GM21423 (cell line): Measurements from ENCODE around the gene UBD.

Experiments
- ATAC-seq: cut with Tn5 transposase; IDR thresholded peaks from one replicate; pipeline ENCODE4 v1.9.1; 2021; ENCODE audit warnings: mild to moderate bottlenecking, moderate library complexity; ENCODE audit not compliant: unreplicated experiment

UBD gene

DNA sequence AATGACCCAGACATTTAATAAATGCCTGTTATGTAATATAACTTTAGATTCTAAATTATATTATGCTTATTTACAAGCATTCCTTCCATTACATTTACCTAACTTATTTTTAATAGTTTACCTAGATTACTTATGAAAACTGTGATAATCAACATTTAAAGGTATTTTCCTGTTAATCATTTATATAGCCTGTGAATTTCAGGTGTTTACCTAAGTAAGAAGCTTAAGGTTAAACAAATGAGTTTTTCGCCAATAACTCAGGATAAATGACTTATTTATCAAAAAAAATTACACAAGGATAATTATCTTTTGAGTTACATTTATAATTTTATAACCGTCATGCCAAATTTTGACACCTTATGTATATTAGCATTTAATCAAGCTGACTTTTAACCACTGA lies 35.5 kb downstream of the UBD start:
- no peak for ATAC-seq

DNA sequence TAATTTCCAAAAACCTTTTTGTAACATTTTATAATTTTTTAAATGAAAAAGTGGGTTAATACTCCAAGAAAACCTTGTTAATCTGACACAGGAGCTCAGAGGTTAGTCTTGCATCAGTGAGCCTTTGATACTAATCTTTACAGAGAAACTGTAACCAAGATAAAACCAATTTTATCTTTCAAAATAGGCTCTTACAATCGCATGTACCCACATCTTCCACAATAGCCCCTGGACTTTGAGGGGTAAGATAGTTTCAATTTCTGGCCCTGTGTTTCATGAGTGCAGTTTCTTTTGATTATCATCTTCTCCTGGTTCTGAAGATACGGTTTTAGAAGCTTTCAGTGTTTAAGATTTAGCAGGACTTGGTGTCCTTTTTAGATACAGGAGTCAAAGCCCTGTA lies 37.3 kb downstream of the UBD start:
- no peak for ATAC-seq

DNA sequence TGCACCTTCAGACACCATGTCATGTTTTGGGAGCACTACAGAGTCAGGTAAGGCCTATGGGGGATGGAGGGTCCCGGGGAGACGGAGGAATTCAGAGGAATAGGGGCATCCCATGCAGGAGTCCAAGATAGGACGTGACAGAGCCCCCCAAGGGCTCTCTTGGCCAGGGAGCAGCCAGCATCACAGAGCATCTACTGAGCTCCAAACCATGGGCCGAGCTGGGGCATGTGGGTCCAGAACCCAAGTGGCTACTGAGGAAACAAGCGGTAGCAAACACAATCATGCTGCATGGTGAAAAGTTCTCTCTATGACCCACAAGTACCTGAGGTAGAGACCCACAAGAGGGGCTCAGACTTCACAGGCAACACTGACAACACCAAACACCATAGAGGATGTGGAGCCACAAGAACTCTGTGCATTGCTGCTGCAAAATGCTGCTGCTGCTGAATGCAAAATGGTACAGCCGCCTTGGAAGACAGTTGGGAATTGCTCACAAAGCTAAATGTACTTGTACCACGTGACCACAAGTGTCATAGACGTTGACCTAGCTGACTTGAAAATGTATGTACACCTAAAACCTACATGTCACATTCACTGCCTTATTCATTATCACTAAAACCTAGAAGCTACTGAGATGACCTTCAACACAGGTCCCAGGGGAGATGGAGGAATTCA lies 38.4 kb downstream of the UBD start:
- ATAC-seq: no peak

DNA sequence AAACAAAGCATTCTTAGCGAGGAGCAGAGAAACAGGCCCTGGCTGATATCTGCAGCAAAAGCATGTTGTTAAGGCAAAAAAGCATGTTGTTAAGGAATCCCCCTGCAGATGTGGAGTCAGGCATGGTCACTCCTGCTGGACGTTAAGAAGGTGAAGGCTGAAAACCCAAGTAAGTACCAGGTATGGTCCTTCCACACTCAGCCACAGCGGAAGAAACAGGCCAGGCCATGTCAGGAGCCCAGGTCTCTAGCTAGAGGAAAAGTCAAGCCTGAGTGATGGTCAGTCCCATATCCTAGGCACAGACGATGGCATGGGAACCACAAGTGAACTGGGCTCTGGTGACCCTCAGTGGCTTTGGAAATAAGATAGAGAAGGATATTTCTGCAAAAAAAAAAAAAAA lies 39.3 kb downstream of the UBD start:
- no peak for ATAC-seq

DNA sequence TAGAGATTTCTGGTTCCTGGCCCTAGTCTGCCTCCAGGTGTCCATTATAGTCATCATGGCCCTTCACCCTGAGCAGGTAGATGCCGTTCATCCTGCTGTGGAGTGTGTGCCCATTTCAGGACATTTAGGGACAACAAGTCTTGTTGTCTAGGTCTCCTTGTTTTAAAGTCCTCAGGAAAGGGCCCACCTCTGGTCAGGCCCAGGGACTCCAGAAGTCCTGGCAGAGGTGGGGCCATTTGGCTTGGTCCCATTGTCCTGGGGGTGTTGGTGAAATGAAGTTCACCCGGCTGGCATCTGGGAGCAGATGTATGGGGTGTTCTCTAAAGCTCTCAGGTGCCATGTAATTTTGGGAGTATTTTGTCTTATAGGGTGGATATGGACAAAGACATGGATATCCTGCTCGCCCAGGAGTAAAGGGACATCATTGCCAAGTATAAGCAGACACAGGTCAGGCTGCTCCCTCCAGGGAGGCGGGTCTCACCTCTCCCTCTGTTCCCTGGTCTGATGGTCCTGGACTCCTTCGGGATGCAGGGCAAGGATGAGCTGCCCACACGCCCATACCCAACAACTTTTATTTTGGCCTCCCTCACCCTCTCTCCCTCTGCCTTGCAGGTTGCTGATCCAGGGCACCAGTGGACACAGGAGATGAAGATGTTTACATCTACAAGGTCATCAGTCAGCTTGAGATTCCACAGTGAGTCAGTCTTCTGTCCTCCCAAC lies 40.1 kb downstream of the UBD start:
- no peak for ATAC-seq

DNA sequence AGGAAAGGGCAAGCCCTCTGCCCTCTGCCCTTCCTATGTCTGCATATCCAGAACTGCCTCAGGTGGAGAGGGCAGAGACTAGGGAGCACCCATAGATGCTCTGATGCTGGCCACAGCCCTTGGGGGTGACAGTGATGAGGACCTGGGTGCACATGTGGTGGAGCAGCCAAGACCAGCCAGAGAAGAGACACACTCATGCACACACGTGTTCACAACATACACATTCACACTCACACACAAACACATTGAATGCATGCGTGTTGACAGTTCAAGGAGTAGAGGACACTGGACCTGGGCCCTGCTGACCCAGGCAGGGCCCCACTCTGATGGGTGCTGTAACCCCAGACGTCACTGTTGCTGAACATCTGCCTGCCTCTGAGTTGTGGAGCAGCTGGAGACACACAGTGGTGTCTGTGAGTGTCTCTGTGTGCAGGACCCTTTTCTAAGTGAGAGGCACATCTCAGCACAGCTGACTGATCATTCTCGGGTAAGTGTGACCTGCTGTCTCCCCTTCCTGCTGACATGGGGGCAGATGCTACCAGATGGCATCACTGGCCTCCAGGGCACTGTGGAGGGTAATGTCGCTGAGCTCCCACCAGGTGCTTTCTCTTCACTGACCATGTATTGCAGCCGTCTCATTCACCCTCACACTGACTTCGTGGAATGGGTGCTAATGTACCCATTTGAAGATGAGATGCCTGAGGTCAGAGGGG lies 41.6 kb downstream of the UBD start:
- no peak for ATAC-seq

DNA sequence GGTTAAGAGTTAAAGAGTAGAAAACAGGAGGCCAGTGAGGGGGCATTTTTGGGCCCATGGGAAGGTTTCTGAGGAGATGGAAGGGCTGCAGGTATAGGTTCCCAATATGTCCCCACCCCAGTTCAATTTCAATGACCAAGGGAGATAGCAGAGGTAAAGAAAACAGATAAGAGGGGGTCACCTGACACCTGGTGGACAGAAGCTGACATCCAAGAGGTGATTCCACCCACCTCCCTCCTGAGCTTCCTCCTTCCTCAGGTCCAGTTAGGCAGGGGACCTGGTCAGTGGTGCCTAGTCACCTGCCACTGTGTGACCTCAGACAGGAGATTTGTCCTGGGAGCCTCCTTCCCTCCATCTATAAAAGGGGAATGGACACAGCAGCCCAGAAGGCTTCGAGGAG lies 42.3 kb downstream of the UBD start:
- no peak for ATAC-seq

DNA sequence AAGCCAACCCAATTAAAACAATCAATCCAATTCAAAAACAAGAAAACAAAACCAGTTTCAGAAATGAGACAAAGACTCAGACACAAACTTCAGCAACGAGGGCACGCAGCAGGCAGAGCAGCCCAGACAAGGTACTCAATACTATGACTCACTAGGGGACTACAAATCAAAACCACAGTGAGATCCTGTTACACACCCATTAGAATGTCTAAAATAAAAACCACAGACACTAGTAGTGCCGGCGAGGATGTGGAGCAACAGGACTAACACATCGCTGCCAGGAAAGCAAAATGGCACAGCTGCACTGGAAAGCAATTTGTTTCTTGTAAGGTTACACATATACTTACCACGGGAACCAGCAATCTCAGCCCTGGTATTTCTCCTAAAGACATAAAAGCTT lies 43.4 kb downstream of the UBD start:
- no peak for ATAC-seq

DNA sequence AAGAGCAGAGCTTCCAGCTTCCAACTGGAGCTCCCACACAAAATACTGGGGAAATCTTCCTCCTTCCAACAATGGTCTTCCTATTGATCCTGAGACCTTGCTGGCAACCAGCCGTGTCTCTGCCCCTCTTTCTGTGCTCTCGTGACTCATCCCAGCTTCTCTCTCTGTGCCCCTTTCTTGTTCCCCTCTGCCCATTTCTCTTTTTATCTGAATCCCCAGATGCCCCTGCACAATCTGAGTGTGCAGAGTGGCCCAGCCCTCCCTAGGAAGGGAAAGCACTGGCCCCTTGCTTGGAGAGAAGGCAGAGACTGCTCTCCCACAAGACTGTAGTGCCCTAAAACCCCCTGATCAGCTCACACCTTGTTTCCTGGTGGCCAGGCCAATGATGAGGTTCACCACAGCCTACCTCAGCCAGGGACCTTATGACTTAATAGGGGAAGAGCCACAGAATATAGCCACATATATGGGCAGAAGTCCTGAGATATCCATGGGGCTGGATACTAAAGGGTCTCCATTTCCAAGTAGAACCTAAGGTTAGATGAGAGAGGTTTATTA lies 48.7 kb downstream of the UBD start:
- ATAC-seq: no peak

DNA sequence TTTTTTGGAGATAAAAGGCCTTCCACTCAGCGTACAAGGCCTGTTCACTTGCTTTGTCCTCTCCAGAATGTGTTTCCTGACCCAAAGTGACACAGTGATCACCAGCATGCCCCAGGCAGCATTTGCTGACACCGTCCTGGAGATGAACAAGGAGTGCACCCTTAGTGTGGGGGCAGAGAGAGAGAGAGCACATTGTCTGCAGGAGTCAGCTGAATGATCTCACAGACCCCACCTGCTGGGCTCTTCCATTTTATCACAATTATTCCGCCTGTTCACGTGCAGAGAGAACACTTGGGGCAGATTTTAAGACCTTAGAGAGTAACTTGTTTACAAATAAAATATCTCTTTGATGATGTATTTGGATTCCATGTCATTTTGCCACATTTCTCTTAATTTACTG lies 49.3 kb downstream of the UBD start:
- ATAC-seq: no peak

DNA sequence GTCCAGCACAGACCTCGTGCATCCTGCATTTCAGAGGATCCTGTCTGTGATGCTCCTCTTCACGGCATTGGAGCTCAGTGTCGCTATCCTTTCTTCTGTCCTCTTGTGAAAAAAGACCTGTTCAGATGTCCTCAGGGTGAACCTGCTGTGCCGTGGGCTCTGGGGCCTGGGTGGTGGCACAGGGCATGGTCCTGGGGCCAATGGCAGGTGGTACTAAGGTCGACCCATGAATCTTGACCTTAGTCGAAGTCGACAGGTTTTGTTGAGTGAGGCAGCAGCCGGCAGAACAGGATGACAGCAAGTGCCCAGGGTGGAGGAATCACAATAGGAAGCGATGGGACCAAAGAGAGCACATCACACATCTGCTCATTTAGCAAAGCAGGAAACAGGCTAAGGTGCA lies 49.8 kb downstream of the UBD start:
- no peak for ATAC-seq

DNA sequence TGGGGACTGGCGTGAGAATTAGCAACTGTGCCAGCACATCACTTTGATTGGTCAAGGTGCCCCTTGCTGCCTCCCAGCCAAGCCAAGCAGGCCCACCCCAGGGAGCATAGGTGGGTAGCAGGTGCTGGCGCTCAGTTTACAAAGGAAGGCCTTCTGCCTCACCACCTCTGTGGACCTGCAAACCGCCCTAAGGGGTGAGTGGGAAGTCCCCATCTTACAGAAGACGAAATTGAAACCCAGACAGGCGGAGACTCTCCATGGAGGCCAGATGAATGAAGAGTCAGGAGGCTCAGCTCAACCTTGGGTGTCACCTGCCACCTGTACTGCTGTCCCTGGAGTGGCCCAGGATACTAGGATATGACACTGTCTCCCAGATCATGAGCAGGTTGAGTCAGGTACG lies 50.3 kb downstream of the UBD start:
- peak; percentile 48 for ATAC-seq

DNA sequence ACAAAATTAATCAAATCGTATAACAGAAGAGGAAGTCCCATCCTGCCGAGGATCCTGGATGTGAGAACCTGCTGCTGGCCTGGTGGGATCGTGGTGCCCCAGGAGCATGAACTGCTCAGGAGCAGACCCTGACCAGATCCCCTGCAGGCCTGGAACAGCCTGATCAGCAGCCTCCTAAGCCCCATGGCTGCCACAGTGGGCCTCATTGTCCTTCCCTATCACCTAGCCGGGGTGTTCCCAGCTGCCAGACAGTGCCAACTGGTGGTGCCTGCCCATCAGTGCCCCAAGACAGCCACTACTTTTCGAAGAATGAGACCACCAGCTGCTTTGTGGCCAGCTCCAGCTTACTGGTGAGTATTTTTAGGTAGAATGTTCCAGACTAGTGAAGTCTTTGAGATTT lies 52.2 kb downstream of the UBD start:
- ATAC-seq: no peak

DNA sequence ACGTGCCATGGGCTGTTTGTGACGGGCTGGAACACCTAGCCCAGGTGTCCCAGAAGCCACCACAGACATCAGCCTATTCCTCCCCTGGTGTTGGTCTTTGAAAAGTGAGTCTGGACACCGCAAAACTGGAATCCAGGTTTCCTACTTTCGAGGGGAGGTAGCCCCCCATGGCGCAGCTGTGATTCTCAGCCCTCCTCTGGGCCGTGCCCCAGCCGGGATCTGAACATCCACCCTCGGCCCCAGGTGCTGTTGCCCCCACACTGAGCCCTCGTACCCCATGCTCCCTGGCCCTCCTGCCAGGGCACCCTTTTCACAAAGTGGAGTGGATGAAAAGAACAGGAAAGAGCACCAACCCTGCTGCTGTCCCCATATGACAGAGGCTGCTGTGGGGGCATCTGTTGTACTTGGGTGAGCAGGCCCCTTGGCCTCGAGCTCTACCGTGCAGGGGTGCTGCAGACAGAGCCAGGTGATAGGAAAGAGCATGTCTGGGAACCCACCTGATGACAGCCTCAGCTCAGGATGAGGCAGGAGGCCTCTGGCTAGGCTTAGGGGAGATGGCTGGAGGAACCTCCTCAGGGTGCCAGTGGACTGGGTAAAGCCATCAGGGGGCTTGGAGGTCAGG lies 53.0 kb downstream of the UBD start:
- no peak for ATAC-seq

DNA sequence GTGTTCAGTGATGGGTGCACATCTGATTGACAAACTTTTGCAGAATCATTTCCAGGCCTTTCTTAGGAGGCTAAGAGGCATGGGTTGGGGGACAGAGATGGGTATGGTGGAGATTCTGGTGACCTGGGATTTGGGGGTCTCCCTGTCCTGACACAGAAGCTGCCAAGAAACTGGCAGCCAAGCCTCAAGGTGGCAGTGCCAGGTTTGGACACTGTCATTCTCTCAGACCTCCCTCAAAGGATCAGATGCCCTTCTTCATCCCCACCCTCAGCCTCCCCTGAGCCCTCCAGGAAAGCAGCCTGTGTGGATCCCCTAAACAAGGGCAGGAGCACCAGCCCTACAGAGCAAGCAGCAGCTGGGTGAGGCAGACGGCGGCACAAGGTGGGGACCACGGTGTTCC lies 53.7 kb downstream of the UBD start:
- ATAC-seq: no peak
